ENCODE data around the gene TRIM52. TPM values are rescaled to one million over a fixed set of nuclear protein-coding genes. Genes with fewer than 3 reads are reported as not detected.

Gene TRIM52
- total and polyA plus RNA-seq, 9 of the 15 experiments (the other 6 are each of a cell fraction or from before 2014, with no cell fraction given) = 3.3 to 21.9 (median 13.5) TPM

DNA sequence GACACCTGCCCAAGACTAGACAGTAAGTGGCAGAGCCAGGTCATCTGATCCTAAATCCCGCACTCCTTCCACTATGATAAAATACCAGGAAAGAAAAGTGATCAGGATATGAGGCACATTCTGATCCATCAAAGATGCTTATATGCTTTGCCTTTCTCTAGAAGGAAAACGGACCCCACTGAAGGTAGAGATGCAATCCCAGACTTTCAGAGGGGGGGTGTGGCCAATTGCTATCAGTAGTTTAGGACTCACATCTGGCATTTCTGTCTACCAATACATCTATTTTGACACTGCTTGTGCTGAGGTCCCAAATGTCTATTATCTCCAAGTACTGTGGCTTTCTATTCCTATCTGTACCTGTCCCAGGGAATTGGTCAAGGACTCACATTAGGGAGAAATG, 1.7 kb downstream of the TRIM52 start (continued):
- TF ChIP-seq, protein P1, sequence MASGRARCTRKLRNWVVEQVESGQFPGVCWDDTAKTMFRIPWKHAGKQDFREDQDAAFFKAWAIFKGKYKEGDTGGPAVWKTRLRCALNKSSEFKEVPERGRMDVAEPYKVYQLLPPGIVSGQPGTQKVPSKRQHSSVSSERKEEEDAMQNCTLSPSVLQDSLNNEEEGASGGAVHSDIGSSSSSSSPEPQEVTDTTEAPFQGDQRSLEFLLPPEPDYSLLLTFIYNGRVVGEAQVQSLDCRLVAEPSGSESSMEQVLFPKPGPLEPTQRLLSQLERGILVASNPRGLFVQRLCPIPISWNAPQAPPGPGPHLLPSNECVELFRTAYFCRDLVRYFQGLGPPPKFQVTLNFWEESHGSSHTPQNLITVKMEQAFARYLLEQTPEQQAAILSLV (tag; IDR thresholded peaks at IDR 0.05) = no peak
- TF ChIP-seq, protein P2, sequence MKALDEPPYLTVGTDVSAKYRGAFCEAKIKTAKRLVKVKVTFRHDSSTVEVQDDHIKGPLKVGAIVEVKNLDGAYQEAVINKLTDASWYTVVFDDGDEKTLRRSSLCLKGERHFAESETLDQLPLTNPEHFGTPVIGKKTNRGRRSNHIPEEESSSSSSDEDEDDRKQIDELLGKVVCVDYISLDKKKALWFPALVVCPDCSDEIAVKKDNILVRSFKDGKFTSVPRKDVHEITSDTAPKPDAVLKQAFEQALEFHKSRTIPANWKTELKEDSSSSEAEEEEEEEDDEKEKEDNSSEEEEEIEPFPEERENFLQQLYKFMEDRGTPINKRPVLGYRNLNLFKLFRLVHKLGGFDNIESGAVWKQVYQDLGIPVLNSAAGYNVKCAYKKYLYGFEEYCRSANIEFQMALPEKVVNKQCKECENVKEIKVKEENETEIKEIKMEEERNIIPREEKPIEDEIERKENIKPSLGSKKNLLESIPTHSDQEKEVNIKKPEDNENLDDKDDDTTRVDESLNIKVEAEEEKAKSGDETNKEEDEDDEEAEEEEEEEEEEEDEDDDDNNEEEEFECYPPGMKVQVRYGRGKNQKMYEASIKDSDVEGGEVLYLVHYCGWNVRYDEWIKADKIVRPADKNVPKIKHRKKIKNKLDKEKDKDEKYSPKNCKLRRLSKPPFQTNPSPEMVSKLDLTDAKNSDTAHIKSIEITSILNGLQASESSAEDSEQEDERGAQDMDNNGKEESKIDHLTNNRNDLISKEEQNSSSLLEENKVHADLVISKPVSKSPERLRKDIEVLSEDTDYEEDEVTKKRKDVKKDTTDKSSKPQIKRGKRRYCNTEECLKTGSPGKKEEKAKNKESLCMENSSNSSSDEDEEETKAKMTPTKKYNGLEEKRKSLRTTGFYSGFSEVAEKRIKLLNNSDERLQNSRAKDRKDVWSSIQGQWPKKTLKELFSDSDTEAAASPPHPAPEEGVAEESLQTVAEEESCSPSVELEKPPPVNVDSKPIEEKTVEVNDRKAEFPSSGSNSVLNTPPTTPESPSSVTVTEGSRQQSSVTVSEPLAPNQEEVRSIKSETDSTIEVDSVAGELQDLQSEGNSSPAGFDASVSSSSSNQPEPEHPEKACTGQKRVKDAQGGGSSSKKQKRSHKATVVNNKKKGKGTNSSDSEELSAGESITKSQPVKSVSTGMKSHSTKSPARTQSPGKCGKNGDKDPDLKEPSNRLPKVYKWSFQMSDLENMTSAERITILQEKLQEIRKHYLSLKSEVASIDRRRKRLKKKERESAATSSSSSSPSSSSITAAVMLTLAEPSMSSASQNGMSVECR (CRISPR knock-in tag; IDR thresholded peaks at IDR 0.05) = no peak
- TF ChIP-seq MTA3 (IDR thresholded peaks at IDR 0.05; ENCODE audit: borderline replicate concordance) (no peak), MCM5 (IDR thresholded peaks at IDR 0.05; ENCODE audit: low read depth) (no peak), HDGF (IDR thresholded peaks at IDR 0.05) (no peak), MTF1 (CRISPR knock-in tag; IDR thresholded peaks at IDR 0.05; ENCODE audit: borderline replicate concordance) (no peak), CTBP1 (IDR thresholded peaks at IDR 0.05; ENCODE audit: borderline replicate concordance) (peak; percentile 55), ZBTB17 (CRISPR knock-in tag; IDR thresholded peaks at IDR 0.05) (no peak), POLR2AphosphoS5 (IDR thresholded peaks at IDR 0.05; ENCODE audit: control insufficient read depth, insufficient read depth, low read depth, low read length) (peak; percentile 23; the same call in 1 of the 2 replicates), FOXA3 (CRISPR knock-in tag; conservative IDR thresholded peaks at IDR 0.05 in 1 of 2, IDR thresholded peaks at IDR 0.05 in 1 of 2) (no peak)
- TF ChIP-seq, protein P3, sequence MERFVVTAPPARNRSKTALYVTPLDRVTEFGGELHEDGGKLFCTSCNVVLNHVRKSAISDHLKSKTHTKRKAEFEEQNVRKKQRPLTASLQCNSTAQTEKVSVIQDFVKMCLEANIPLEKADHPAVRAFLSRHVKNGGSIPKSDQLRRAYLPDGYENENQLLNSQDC (CRISPR knock-in tag; IDR thresholded peaks at IDR 0.05) = no peak
